ENCODE measurements around the gene SF3B4. TPM values are rescaled to one million over a fixed set of nuclear protein-coding genes. Genes with fewer than 3 reads are reported as not detected.

SF3B4 gene
- total RNA-seq, 2 donors from 2014 or later = 15.0 to 22.1 TPM

DNA sequence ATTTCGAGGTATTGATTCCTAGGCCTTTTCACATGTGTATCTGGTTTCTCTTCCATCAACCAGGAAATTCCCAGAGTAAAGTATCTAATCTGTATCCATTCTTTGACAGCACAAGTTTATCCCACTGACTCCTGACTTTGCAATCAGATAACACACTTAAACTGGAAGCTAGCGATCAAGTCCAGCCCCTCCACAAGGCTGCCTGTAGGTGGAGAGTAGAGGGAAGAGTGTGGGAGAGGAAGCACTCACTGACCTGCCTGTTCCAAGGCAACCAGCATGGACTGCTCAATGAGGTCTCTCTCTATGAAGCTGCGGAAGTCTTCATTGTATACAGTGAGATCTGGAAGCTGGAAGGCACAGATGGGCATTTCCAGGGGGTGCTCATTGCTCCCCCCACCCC, 39.4 kb upstream of the SF3B4 start:
- H3K27ac ChIP-seq = no peak overlapping the region
- no peak overlapping the region for H3K4me3 ChIP-seq
- H3K9me3 ChIP-seq = no peaks in the 10 kb centered on the region
- DNase-seq (ENCODE audit: low spot score) = no peak
- H3K4me1 ChIP-seq (replicated peaks) = no peaks in the 10 kb centered on the region
- intact Hi-C loops (cut with DNase I) = no loop called here
- no peaks in the 10 kb centered on the region for H3K27me3 ChIP-seq (replicated peaks; ENCODE audit: insufficient read depth)
- WGBS = 79% methylated on average over 3 of the region's 3 CpGs
- H3K36me3 ChIP-seq = no peaks in the 10 kb centered on the region
- TF ChIP-seq POLR2A (IDR thresholded peaks at IDR 0.05) (no peak), POLR2AphosphoS5 (IDR thresholded peaks at IDR 0.05) (no peak)
- TF ChIP-seq, protein P1, sequence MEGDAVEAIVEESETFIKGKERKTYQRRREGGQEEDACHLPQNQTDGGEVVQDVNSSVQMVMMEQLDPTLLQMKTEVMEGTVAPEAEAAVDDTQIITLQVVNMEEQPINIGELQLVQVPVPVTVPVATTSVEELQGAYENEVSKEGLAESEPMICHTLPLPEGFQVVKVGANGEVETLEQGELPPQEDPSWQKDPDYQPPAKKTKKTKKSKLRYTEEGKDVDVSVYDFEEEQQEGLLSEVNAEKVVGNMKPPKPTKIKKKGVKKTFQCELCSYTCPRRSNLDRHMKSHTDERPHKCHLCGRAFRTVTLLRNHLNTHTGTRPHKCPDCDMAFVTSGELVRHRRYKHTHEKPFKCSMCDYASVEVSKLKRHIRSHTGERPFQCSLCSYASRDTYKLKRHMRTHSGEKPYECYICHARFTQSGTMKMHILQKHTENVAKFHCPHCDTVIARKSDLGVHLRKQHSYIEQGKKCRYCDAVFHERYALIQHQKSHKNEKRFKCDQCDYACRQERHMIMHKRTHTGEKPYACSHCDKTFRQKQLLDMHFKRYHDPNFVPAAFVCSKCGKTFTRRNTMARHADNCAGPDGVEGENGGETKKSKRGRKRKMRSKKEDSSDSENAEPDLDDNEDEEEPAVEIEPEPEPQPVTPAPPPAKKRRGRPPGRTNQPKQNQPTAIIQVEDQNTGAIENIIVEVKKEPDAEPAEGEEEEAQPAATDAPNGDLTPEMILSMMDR (IDR thresholded peaks at IDR 0.05) = no peak

- no peak for TF ChIP-seq POLR2A (IDR thresholded peaks at IDR 0.05)
- no peak for TF ChIP-seq POLR2AphosphoS5 (IDR thresholded peaks at IDR 0.05)
- TF ChIP-seq, protein P1 (IDR thresholded peaks at IDR 0.05) = no peak
- WGBS = 73% methylated on average over 1 of the region's 1 CpG
- Histone ChIP-seq H3K36me3 (no peaks in the 10 kb centered on the region), H3K4me3 (no peak overlapping the region), H3K4me1 (replicated peaks) (no peaks in the 10 kb centered on the region), H3K27me3 (replicated peaks; ENCODE audit: insufficient read depth) (no peaks in the 10 kb centered on the region), H3K9me3 (no peaks in the 10 kb centered on the region), H3K27ac (no peak overlapping the region)
- no peak for DNase-seq (ENCODE audit: low spot score)
- intact Hi-C loops (cut with DNase I) = no loop called here
These were observed 38.8 kb upstream of the SF3B4 start for GRCh38 chr1:149966405-149966804.

- Histone ChIP-seq H3K27ac (no peak overlapping the region), H3K27me3 (replicated peaks; ENCODE audit: insufficient read depth) (no peaks in the 10 kb centered on the region), H3K9me3 (no peaks in the 10 kb centered on the region), H3K4me3 (no peak overlapping the region), H3K4me1 (replicated peaks) (no peaks in the 10 kb centered on the region), H3K36me3 (no peaks in the 10 kb centered on the region)
- TF ChIP-seq, protein P1 (IDR thresholded peaks at IDR 0.05) = no peak
- TF ChIP-seq POLR2AphosphoS5 (IDR thresholded peaks at IDR 0.05) = no peak
- no peak for DNase-seq (ENCODE audit: low spot score)
- 89% methylated on average over 3 of the region's 3 CpGs for WGBS
- intact Hi-C loops (cut with DNase I) = no loop called here
These were observed 37.8 kb upstream of the SF3B4 start for GRCh38 chr1:149965440-149965839.

DNA sequence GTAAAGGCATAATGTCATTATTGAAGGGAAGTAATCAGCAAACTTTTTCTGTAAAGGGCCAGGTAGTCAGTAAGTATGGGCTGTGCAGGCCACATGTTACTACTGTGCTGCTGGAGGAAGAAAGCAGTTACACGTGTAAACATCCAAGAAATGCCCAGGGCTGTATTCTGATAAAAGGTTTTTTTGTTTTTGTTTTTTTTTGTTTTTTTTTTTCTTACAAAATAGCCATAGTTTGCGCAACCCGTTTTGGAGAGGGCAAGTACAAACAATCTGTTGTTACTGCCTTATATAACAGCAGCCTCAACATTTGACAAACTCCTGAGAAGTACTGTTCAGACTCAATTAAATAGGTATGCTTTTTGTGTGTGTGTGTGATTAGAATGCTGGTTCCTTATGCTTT, 35.8 kb upstream of the SF3B4 start:
- no peak overlapping the region for H3K4me3 ChIP-seq
- no peaks in the 10 kb centered on the region for H3K9me3 ChIP-seq
- no peaks in the 10 kb centered on the region for H3K36me3 ChIP-seq
- no peaks in the 10 kb centered on the region for H3K4me1 ChIP-seq (replicated peaks)
- 39% methylated on average over 3 of the region's 3 CpGs for WGBS
- no peak for DNase-seq (ENCODE audit: low spot score)
- H3K27me3 ChIP-seq (replicated peaks; ENCODE audit: insufficient read depth) = no peaks in the 10 kb centered on the region
- TF ChIP-seq POLR2A (IDR thresholded peaks at IDR 0.05) (no peak), POLR2AphosphoS5 (IDR thresholded peaks at IDR 0.05) (peak; percentile 4)
- intact Hi-C loops (cut with DNase I) = loop anchor here (2.0 to 5.0 kb wide), 2 partner anchors 87 to 204 kb away; no protein-coding TSS in a partner anchor
- H3K27ac ChIP-seq = peak overlapping the region; percentile 10 to 21

DNA sequence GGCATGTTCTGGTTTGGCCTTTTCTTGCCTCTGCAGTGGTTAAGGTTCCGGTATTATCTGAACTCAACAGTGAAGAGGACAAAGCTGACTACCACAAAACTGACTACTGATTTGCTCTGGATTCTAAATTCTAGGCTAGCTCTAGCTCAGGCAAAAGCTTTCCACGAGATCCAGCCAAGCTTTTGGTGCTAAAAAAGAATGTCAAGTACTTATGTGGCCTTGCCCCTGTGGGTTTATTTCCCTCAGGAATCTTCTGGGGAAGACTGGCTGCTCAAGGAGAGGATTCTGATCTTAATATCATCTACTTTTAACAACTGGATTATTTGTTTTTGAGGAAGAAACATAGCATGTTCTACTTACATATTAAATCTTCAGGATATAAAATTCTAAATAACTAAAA, 35.1 kb upstream of the SF3B4 start:
- Histone ChIP-seq H3K9me3 (no peaks in the 10 kb centered on the region), H3K27me3 (replicated peaks; ENCODE audit: insufficient read depth) (no peaks in the 10 kb centered on the region), H3K36me3 (peaks cover under 1 to 4% of the 10 kb centered on the region in 2 donors), H3K4me1 (replicated peaks) (no peaks in the 10 kb centered on the region), H3K4me3 (no peak overlapping the region), H3K27ac (peak overlapping the region; percentile 10 to 53)
- intact Hi-C loops (cut with DNase I) = loop anchor here (2.0 to 5.0 kb wide), 2 partner anchors 88 to 205 kb away; no protein-coding TSS in a partner anchor
- 58% methylated on average over 2 of the region's 2 CpGs for WGBS
- TF ChIP-seq POLR2AphosphoS5 (IDR thresholded peaks at IDR 0.05) (no peak), POLR2A (IDR thresholded peaks at IDR 0.05) (no peak)
- TF ChIP-seq, protein P1 (IDR thresholded peaks at IDR 0.05) = no peak
- DNase-seq (ENCODE audit: low spot score) = no peak
